ENCODE results near the gene TMEM143.
"Not testable (repeated sequence)": the region's sequence is repeated elsewhere in the genome, so short reads cannot be mapped to it uniquely, and the experiment has no call there.

Gene TMEM143

GRCh38 chr19:48330012-48330681 is 33.6 kb downstream of the TMEM143 start:
- peak; percentile 52 to 75 (median 64) for DNase-seq (ENCODE audit: low read depth in 3 of 3)

GRCh38 chr19:48329167-48329891 is 34.4 kb downstream of the TMEM143 start:
- DNase-seq (ENCODE audit: low read depth in 3 of 3): peak in 1 of 3 donors; percentile 41

DNA sequence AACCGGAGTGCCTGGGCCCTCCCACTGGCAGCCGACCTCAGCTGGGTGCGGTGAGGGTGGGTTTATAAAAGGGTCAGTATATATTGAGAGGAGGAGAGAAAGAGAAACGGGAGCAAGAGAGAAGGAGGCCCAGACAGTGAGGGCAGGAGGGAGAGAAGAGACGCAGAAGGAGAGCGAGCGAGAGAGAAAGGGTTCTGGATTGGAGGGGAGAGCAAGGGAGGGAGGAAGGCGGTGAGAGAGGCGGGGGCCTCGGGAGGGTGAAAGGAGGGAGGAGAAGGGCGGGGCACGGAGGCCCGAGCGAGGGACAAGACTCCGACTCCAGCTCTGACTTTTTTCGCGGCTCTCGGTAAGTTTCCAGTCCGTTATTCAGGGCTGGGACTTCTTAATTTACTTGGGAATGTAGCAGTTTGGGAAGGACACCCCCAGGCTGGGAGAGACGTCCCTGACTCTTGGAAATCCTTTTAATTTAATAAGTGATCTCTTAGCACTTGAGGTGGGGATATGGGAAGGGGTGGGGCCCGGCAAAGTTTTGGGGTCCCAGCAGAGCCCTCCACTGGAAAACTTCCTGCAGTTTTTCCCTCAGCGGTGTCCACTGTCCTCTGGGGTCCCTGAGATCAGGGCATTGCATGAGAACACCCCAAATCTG is 38.4 kb downstream of the TMEM143 start, which contains the start of gene EMP3:
Gene EMP3, plus strand, starts transcription at position 288 of the 646 bp plus-strand sequence. CDS start 1,293 bp downstream, outside the sequence.
- peak; percentile 77 to 87 (median 78) for DNase-seq (ENCODE audit: low read depth in 3 of 3)

DNA sequence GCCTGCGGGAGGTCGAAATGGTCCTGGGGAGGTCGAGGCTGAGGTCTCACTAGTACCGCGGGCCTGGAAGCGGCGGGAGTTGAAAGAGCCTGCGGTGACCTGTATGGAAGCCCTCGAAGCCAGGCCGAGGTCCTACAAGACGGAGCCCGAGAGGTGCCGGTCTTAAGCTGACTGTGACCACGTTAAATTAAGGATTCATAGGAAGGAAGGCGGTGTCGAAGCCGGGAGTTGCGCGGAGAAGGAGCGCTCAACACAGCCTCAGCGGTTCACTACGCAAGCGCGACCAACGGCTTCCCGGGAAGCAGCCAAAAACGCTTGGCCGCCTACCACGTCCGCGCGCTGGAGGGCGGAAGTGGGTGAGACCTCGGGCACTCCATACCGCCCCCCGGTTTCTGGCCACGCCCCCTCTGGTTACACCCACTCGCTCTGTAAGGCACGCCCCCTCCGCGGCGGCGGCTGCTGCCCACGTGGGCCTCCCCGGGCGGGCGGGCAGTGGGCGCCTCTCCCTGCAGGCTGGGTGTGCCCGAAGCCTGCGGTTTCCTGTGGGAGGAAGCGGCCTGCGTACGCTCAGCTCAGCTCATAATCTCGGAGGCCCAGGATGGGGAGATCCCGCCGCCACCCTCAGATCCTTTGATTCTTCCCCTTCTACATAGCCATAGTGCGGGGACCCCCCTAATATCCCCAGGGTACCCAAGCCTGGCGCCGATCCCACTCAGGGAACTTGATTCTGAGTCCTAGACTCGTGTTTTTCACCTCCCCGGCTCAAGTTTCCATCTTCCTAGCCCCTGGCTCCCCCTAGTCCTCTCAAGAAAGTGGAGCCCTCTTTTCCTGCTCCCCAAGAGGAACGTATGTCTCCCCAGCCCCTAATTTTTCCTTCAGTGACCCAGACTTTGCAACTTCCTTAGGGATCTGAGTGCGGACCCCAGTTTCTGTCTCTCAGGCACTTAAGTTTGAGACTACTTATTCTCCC is 41.8 kb downstream of the TMEM143 start:
- peak; percentile 93 to 97 (median 97) for DNase-seq (ENCODE audit: low read depth in 3 of 3)

DNA sequence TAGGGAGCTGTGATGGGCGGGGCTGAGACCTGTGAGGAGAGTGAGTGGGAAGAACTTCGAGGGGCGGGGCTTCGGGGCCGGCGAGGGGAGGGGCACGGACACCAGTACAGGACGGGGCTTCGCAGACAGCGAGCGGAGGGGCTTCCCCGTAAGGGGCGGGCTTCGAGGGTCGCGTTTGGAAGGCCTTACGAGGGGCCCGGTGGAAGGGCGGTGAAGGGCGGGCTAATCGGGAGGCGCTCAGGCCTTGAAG is 42.4 kb downstream of the TMEM143 start:
- DNase-seq (ENCODE audit: low read depth in 3 of 3): peak; percentile 92 to 98 (median 93)

DNA sequence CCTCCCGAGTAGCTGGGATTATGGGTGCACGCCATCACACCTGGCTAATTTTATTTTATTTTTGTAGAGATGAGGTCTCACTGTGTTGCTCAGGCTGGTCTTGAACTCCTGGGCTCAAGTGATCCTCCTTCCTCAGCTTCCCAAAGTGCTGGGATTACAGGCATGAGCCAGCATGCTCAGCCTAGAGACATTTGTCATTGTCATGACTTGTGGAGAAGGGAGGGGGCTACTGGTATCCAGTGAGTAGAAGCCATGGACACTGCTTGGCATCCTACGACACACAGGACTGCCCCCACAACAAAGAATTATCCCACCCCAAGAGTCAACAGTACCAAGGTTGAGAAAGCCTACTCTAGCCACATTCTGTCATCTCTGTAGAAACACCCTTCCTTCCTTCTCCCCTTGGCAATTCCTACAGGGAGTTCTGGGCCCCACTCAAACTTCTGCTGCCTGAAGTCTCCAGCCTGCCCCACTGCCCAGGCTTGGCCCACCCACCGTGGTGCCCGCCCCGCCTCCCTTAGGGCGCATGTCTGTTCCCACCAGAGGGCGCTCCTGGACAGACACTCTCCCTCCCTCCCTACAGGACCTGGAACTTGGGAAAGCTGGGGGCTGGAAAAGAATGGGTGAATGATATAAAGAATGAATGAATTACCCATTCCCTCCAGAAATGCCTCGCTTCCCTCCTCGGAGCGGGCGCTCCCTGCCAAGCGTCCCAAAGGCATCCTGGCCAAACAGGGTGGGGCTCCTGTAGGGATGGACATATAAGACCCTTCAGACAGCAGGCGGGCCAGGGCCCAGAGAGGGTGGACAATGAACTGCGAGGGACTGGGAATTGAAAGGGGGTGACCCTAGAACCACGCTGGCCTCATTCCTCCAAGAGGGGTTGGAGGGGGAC is 43.8 kb downstream of the TMEM143 start:
- peak; percentile 37 to 76 (median 73) for DNase-seq (ENCODE audit: low read depth in 3 of 3)

DNA sequence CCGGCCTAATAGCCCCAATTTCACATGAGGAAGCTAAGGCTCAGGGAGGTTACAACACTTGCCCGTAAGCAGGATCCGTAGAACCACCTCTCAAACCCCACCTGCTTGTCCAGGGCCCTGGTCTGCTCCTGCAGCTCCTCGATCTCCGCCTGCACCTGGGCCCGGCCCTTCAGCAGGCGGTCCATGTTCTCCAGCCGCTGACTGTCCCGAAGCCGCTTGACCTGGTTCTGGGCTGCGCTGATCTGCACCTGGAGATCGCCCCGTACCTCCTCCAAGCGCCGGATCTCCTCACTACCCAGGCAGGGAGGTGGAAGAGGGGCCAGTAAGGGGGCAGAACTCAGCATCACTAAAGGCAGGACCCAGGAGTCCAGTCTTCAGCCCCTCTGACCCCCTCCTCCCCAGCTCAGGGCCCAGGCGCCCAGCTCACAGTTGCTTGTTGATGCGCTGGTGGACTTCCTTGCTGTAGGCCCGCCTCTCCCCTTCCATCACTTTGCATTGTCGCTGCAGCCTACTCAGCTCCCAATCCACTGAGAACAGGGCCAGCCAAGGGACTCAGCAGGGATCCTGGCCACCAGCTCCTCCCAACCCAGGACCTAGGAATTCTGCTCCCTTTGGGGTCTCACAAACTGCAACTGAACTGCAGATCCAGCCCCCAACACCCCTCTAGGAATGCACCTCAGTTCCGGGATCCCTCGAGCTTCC is 45.3 kb downstream of the TMEM143 start:
- no peak for DNase-seq (ENCODE audit: low read depth in 3 of 3)

DNA sequence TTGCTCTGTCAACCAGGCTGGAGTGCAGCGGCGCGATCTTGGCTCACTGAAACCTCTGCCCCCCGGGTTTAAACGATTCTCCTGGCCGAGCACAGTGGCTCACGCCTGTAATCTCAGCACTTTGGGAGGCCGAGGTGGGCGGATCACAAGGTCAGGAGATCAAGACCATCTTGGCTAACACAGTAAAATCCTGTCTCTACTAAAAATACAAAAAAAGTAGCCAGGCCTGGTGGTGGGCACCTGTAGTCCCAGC is 46.1 kb downstream of the TMEM143 start:
- DNase-seq (ENCODE audit: low read depth in 3 of 3): not testable (repeated sequence)

DNA sequence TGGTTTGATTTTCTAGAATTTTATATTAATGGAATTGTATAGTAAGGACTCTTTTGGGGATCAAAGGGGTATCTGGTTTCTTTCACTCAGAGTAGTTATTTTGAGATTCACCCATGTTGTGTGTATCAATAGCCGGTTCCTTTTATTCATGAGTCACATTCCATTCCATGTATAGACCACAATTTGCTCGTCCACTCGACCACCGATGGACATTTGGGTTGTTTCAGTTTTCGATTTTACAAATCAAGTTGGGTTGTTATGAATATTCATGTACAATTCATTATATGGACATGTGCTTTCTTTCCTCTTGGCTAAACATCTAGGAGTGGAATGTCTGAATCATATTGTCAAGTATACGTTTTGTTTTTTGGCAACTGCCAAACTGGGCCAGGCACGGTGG is 48.0 kb downstream of the TMEM143 start:
- DNase-seq (ENCODE audit: low read depth in 3 of 3): no peak

- DNase-seq (ENCODE audit: low read depth in 3 of 3): no peak
These were observed 52.4 kb downstream of the TMEM143 start for GRCh38 chr19:48311384-48311783.

- DNase-seq (ENCODE audit: low read depth in 3 of 3): no peak
These were observed 53.5 kb downstream of the TMEM143 start for GRCh38 chr19:48310227-48310626.

GRCh38 chr19:48309731-48310130 is 54.0 kb downstream of the TMEM143 start:
- DNase-seq (ENCODE audit: low read depth in 3 of 3): not testable (repeated sequence)

DNA sequence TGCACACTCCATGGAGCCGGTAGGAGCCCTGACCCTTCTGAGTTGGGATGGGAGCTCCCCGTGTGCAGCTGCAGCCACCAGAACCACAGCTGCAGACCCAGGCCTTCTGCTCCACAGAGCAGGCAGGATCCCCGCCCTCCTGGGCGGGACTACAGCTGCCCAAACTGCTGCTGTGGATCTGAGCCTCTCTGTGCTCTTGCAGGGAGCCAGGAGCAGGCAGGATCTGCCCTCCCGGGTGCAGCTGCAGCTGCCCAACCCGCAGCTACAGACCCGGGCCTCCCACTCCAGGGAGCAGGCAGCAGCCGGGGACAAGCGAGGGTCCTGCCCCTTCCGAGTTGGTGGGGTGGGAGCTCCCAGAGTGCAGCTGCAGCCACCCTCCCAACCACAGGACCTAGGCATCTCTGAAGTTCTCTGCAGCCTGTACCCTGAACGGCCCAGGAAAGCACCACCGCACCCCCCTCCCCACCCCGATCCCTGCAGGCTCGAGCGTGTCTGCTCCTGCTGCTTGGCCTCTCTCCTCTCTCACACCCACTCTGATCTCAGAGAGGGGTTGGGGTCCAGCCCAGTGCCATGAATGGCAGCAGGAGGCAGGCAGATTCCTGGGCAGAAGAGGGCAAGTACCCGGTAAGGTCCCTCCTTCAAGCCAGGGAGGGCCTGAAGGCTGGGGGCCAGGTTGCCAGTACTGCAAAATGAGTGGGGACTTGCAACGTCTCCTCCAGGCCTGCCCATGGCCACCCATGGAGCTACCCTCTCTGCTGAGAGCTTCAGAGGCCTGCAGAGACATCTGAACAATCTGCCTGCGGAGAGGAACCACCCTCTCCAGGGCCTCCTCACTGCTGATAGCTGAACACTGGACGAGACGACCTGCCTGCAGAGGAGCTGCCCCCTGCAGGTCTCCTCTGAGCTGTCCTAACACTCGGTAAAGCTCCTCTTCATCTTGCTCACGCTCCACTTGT is 54.8 kb downstream of the TMEM143 start:
- no peak for DNase-seq (ENCODE audit: low read depth in 3 of 3)

DNA sequence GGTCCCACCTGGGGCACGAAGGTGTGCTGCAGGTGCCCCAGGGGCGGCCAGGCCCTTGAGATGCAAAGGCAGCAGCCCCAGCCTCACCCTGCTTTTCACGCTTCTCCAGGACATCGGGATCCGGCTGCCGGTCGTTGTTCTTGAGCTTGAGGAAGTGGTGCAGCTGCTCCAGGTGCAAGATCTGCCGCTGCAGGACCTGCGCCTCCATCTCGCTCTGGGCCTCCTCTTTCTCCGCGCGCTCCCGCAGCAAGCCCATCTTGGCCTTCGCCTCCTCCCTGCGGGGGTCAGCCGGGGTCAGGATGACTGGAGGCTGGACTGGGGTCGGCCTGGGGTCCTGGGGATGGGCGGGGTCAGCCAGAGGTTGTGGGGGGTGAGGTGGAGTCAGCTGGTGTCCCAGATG is 59.9 kb downstream of the TMEM143 start:
- DNase-seq (ENCODE audit: low read depth in 3 of 3): no peak

DNA sequence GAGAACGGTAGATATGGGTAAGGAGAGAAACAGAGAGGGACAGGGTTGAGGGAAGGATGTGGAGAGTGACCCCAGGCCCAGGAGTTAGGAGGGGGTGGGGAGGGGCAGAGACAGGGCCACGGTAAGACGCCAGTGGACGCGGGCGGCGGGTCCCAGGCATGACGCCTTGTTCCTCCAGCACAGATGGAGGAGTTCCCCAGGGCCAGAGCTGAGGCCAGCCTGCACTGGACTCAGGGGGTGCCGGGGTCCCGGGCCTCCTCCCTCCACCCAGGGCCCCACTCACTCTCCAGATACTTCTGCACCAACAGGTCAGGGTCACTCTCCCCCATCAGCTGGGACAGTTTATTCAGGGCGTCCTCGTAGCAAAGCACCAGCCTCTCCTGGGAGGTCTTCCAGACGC is 60.4 kb downstream of the TMEM143 start:
- DNase-seq (ENCODE audit: low read depth in 3 of 3): no peak

GRCh38 chr19:48302600-48302959 is 61.2 kb downstream of the TMEM143 start:
- DNase-seq (ENCODE audit: low read depth in 3 of 3): no peak

- DNase-seq (ENCODE audit: low read depth in 3 of 3): no peak
These were observed 61.7 kb downstream of the TMEM143 start for GRCh38 chr19:48301886-48302599.

DNA sequence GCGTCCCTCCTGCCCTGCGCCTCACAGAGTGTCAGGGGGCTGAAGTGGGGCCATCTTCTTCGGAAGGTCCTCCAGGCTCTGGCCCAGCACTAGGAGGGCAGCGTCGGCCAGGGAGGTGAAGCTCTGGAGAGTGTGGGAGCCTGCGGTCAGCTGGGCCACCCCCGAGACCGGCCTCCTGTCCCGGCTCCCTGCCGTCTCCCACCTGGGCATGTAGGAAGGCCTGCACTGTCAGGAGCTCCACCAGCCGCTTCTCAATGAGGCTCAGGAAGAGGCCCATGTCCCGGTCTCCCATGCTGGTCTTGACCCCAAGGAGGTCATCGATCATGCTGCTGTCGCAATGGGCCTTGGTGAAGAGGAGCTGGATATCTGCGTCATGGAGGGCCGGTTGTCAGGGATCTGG is 65.8 kb downstream of the TMEM143 start:
- no peak for DNase-seq (ENCODE audit: low read depth in 3 of 3)

Data from stimulated activated CD4-positive, alpha-beta T cell treated with anti-CD3 and anti-CD28 coated beads, TNF-alpha, amount 100 ng/mL, for 48 hours (primary cell).